ENCODE measurements around the gene L3MBTL4.

DNA sequence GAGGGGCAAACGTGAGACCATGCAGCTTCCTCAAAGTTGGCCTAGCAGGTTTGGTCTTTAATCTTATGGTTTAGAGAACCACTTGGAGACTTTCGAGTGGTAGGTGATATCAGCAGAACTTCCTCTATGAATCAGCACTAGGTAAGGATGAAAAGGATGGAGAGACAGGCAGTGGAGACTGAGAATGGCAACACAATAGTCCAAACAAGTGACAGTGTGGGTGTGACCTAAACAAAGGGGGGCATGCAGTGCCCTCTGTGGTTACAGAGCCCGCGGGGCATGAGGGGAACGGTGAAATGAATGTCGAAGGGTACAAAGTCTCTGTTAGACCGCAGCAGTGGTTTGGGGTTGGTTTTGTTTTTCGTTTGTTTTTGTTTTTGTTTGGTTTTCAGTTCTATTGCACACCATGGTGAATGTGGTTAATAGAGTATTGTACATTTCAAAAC, 143.9 kb downstream of the L3MBTL4 start:
- TF ChIP-seq, protein P1, sequence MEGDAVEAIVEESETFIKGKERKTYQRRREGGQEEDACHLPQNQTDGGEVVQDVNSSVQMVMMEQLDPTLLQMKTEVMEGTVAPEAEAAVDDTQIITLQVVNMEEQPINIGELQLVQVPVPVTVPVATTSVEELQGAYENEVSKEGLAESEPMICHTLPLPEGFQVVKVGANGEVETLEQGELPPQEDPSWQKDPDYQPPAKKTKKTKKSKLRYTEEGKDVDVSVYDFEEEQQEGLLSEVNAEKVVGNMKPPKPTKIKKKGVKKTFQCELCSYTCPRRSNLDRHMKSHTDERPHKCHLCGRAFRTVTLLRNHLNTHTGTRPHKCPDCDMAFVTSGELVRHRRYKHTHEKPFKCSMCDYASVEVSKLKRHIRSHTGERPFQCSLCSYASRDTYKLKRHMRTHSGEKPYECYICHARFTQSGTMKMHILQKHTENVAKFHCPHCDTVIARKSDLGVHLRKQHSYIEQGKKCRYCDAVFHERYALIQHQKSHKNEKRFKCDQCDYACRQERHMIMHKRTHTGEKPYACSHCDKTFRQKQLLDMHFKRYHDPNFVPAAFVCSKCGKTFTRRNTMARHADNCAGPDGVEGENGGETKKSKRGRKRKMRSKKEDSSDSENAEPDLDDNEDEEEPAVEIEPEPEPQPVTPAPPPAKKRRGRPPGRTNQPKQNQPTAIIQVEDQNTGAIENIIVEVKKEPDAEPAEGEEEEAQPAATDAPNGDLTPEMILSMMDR (conservative IDR thresholded peaks at IDR 0.05; ENCODE audit: low read length), result no peak
- TF ChIP-seq EZH2phosphoT487 (IDR thresholded peaks at IDR 0.05; ENCODE audit: borderline replicate concordance, low read depth, low read length), result no peak
